Limb (tissue), 2 donors: Measurements from ENCODE around the gene TBC1D3E.
"Not testable (repeated sequence)": the region's sequence is repeated elsewhere in the genome, so short reads cannot be mapped to it uniquely, and the experiment has no call there.

Experiments used
- DNase-seq, 2 donors: peaks; one replicate each; pipeline ENCODE4 v3.0.0-alpha.2; 2016; ENCODE audit errors: extremely low spot score in 2 of 2

TBC1D3E gene

DNA sequence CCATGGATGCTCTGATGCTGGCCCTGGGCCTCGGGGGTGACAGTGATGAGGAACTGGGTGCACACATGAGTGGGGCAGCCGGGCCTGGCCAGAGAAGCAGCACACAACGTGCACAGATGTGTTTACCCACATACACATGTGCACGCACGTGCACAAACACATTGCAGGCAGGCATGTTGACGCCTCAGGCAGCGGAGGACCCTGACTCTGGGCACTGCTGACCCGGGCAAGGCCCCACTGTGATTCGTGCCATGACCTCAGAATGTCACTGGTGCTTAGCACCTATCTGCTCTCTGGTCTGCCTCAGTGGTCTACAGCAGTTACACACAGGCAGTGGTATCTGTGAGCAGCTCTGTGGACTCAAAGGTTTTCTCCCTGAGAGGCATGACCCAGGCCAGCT is at the start of gene TBC1D3E:
Gene TBC1D3E, plus strand, starts transcription at position 301 of the 400 bp plus-strand sequence. CDS start 1,545 bp downstream, outside the sequence.
- DNase-seq, result not testable (repeated sequence)

- DNase-seq, result not testable (repeated sequence)
Measured at GRCh38 chr17:38087344-38087743, 40.4 kb upstream of the TBC1D3E start.

DNA sequence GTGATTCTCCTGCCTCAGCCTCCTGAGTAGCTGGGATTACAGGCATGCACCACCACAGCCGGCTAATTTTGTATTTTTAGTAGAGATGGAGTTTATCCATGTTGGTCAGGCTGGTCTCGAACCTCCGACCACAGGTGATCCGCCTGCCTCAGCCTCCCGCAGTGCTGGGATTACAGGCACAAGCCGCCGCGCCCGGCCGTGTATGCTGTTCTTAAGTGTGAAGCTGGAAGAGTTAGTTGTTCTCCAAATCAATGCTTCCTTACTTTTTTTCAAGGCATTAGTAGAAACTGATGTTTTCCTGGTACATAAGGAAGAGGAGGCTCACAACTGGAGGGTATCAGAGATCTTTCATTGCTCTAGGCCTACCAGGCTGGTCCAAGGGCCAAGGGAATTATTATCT is 39.6 kb upstream of the TBC1D3E start:
- DNase-seq, result not testable (repeated sequence)

DNA sequence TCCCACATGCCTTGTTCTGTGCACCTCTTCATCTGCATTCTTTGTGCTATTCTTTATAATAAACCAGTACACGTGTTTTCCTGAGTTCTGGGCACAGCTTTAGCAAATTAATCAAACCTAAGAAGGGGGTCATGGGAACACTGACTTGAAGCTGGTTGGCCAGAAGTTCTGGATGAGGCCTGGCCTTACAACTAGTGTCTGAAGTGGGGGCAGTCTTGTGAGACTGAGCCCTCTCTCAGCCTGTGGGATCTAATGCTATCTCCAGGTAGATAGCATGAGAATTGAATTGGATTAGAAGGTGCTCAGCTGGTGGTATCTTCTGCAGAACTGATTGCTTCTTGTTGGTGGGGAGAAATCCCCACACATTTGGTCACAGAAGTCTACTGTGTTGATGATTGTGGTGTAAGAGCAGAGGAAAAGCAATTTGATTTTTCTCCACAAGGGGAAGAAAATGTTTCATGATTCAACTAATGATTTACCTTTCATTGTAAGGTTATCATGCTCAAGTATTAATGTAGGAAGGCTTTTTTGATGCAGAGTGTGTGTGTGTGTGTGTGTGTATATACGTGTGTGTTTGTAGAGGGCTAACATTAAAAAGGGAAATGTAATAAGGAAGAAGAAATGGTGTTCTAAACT is 33.6 kb upstream of the TBC1D3E start:
- not testable (repeated sequence) for DNase-seq

GRCh38 chr17:38099262-38099661 is 28.5 kb upstream of the TBC1D3E start:
- DNase-seq, result not testable (repeated sequence)

DNA sequence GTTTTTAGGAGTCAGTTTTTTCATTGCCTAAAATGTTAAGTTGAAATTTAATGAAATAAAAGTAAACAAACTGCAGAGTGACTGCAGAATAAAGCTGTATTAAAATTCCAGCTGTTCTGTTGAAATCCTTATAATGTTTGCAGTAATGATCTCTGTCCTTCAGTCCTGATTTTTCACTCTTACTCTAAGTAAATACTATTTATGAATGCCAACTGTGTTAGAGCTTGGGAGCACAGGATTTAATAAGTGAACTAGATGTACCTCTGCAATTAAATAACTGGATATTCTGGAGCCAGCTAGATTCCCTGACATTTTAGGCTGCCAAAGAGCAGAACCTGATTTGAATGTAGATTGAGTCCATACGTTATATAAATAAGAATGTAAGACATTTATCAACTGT is 7.9 kb upstream of the TBC1D3E start:
- DNase-seq, result not testable (repeated sequence)

- DNase-seq, result not testable (repeated sequence)
Measured at GRCh38 chr17:38134860-38135259, 7.1 kb downstream of the TBC1D3E start.
